HEK293T (cell line): Measurements from ENCODE around the gene CHAC1.
A peak's percentile ranks its signal among the peaks of the same experiment; 100 is the strongest.

Experiments used
- CTCF ChIA-PET: fragments of 350-600 bp; formaldehyde crosslinking; extraction: SDS; loops from one replicate; lab custom pipeline; 2021; ENCODE audit warnings: antibody characterized with exemption, inconsistent platforms; lab: Yijun Ruan, JAX
- POLR2A ChIA-PET: fragments of 350-600 bp; formaldehyde crosslinking; extraction: SDS; loops from one replicate; lab custom pipeline; 2020; ENCODE audit warnings: antibody characterized with exemption, inconsistent platforms; lab: Yijun Ruan, JAX
- DNase-seq: peaks from one replicate; pipeline ENCODE4 v3.0.0; 2012; ENCODE audit warnings: mixed read lengths; ENCODE audit errors: extremely low spot score
- ARNT ChIP-seq: fragments of 450-650 bp; IDR thresholded peaks from 2 replicates; pipeline ENCODE4 v1.6.1; 2017; ENCODE audit warnings: mild to moderate bottlenecking
- BHLHE40 ChIP-seq: fragments of 450-650 bp; IDR thresholded peaks from 2 replicates; pipeline ENCODE4 v1.6.1; 2016; ENCODE audit warnings: mild to moderate bottlenecking, moderate library complexity, borderline replicate concordance
- CTBP1 ChIP-seq: fragments of 450-650 bp; IDR thresholded peaks from 2 replicates; pipeline ENCODE4 v1.6.1; 2016; ENCODE audit warnings: borderline replicate concordance
- ELF4 ChIP-seq: fragments of 450-650 bp; IDR thresholded peaks from 2 replicates; pipeline ENCODE4 v1.6.1; 2017; ENCODE audit warnings: antibody characterized with exemption
- FOXA1 ChIP-seq: fragments of 450-650 bp; IDR thresholded peaks from 2 replicates; pipeline ENCODE4 v1.6.1; 2016; ENCODE audit warnings: mild to moderate bottlenecking
- FOXK2 ChIP-seq: fragments of 450-650 bp; IDR thresholded peaks from 2 replicates; pipeline ENCODE4 v1.6.1; 2016; ENCODE audit warnings: mild to moderate bottlenecking
- FOXM1 ChIP-seq: fragments of 450-650 bp; IDR thresholded peaks from 2 replicates; pipeline ENCODE4 v1.6.1; 2017; ENCODE audit warnings: mild to moderate bottlenecking, borderline replicate concordance
- HDGF ChIP-seq: fragments of 450-650 bp; IDR thresholded peaks from 2 replicates; pipeline ENCODE4 v1.6.1; 2017; ENCODE audit warnings: antibody characterized with exemption, borderline replicate concordance
- L3MBTL2 ChIP-seq: fragments of 450-650 bp; conservative IDR thresholded peaks from 2 replicates; pipeline ENCODE4 v1.6.1; 2016; ENCODE audit warnings: mild to moderate bottlenecking
- LEF1 ChIP-seq: fragments of 450-650 bp; IDR thresholded peaks from 2 replicates; pipeline ENCODE4 v1.6.1; 2017; ENCODE audit warnings: mild to moderate bottlenecking, borderline replicate concordance
- NFRKB ChIP-seq: fragments of 450-650 bp; IDR thresholded peaks from 2 replicates; pipeline ENCODE4 v1.6.1; 2016; ENCODE audit warnings: mild to moderate bottlenecking, moderate library complexity
- SP1 ChIP-seq: fragments of 450-650 bp; IDR thresholded peaks from 2 replicates; pipeline ENCODE4 v1.6.1; 2017
- SUZ12 ChIP-seq: fragments of 450-650 bp; IDR thresholded peaks from 2 replicates; pipeline ENCODE4 v1.6.1; 2016; ENCODE audit warnings: mild to moderate bottlenecking
- TARDBP ChIP-seq: fragments of 450-650 bp; IDR thresholded peaks from 2 replicates; pipeline ENCODE4 v1.6.1; 2016
- ZNF384 ChIP-seq: fragments of 450-650 bp; IDR thresholded peaks from 2 replicates; pipeline ENCODE4 v1.6.1; 2016
- TF ChIP-seq, protein P1 (sequence below): fragments of 450-650 bp; IDR thresholded peaks from 2 replicates; pipeline ENCODE4 v1.6.1; 2016

CHAC1 gene

GRCh38 chr15:40930430-40931299, 22.6 kb upstream of the CHAC1 start:
- ChIA-PET POLR2A (interaction anchor here (1.4 to 3.6 kb wide), 4 partner anchors 11 to 37 kb away, joined by 3 to 32 read pairs (median 14); partner anchors contain the start of gene CHAC1), CTCF (interaction anchor here (0.7 to 2.1 kb wide), 8 partner anchors 9 to 112 kb away, joined by 3 to 22 read pairs (median 4); partner anchors contain the start of gene CHAC1)
- DNase-seq: peak; percentile 45
- TF ChIP-seq FOXK2 (no peak), L3MBTL2 (peak; percentile 65), CTBP1 (0 out of 2 replicates have a peak, but pooled peaks have one; percentile 18)

- TF ChIP-seq HDGF (no peak), CTBP1 (no peak), SP1 (no peak), ELF4 (no peak), LEF1 (no peak), BHLHE40 (no peak), SUZ12 (no peak)
- TF ChIP-seq, protein P1, sequence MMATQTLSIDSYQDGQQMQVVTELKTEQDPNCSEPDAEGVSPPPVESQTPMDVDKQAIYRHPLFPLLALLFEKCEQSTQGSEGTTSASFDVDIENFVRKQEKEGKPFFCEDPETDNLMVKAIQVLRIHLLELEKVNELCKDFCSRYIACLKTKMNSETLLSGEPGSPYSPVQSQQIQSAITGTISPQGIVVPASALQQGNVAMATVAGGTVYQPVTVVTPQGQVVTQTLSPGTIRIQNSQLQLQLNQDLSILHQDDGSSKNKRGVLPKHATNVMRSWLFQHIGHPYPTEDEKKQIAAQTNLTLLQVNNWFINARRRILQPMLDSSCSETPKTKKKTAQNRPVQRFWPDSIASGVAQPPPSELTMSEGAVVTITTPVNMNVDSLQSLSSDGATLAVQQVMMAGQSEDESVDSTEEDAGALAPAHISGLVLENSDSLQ: no peak
- DNase-seq: no peak
- POLR2A ChIA-PET: interaction anchor here (0.9 to 3.6 kb wide), 4 partner anchors 10 to 36 kb away, joined by 3 to 32 read pairs (median 14); partner anchors contain the start of gene CHAC1
- CTCF ChIA-PET: interaction anchor here (1.2 to 2.1 kb wide), 5 partner anchors 10 to 28 kb away, joined by 4 to 22 read pairs (median 5); partner anchors contain the start of gene CHAC1
Observed at GRCh38 chr15:40931300-40932142, 21.8 kb upstream of the CHAC1 start.

DNA sequence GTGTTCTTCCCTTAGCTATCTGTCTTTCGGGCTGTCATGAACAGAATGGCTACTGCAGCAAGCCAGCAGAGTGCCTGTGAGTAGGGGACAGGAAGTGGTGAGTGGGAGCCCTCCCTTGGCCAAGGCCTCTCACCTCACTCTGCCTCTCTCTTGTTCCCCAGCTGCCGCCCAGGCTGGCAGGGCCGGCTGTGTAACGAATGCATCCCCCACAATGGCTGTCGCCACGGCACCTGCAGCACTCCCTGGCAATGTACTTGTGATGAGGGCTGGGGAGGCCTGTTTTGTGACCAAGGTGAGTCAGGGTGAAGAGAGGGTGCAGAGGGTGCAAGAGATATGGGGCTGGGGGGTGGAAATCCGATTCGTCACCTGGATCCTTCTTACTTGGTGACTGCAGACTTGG, 21.1 kb upstream of the CHAC1 start:
- TF ChIP-seq SP1 (no peak), ZNF384 (no peak), L3MBTL2 (no peak), FOXM1 (no peak), BHLHE40 (no peak), LEF1 (no peak), TARDBP (no peak)
- no peak for DNase-seq
- ChIA-PET CTCF (interaction anchor here (2.1 kb wide), 1 partner anchor 9 kb away, joined by 22 read pairs; no protein-coding TSS in a partner anchor), POLR2A (interaction anchor here (0.9 to 3.6 kb wide), 4 partner anchors 9 to 35 kb away, joined by 3 to 32 read pairs (median 14); partner anchors contain the start of gene CHAC1)

DNA sequence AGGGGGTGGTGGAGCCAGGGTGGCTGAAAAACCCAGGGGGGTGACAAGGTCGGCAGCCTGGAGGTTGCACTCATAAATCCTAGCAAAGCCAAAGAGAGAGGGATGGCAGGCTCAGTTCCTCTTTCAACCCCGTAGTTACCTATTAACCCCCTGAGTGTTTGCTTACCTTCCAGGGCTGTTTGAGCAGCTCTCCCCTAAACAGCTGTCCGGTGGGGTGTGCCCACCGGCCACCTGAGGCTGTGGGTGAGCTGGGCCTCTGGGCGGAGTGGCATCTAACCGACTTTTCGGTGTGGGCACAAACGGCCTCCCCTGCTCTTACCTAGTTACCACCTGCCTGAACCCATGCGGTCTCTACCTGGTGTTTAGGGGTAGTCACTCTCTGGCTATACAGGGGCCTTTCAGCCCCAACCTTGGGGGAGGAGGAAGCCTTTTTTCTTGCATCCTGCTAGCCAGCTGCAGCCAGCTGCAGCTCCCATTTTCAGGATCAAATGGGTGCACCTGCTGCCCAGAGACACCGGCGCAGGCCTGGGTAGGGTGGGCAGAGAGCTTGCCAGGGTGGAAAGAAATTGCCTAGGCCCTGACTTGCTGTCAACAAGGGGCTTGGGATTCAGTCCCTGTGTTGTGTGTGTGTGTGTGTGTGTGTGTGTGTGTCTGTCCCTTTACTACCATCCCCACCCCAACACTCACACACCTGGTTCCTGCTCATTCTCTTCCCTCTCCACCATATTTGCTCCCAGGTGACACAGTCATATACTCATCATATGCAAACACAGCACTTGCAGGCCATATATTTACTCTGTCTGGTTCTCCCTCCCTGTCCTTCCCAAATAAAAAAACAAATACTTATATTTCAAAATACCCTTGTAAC, 20.4 kb upstream of the CHAC1 start:
- CTCF ChIA-PET: no interaction called here
- TF ChIP-seq LEF1: no peak
- no peak for TF ChIP-seq NFRKB
- TF ChIP-seq TARDBP: no peak
- TF ChIP-seq HDGF: no peak
- no peak for TF ChIP-seq SUZ12
- POLR2A ChIA-PET: interaction anchor here (3.0 to 3.6 kb wide), 2 partner anchors 9 to 21 kb away, joined by 24 to 32 read pairs; partner anchors contain the start of gene CHAC1
- DNase-seq: no peak

DNA sequence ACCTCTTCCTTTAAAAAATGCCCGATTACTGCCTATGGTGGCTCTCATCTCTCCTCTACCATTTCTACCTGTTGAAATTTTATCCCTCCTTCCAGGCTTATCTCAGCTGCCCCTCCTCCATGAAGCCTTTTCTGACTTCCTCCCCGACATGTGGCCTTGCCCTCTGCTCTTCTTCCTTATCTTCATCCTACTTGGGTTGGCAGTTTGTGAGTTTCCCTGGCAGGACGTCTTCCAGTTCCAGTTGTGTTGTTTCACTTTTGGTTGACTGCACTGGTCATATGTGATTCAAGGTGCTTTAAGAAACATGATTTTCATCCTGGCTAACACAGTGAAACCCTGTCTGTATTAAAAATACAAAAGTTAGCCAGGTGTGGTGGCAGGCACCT, 19.8 kb upstream of the CHAC1 start:
- ChIA-PET POLR2A (no interaction called here), CTCF (no interaction called here)
- no peak for DNase-seq
- TF ChIP-seq, protein P1: no peak
- TF ChIP-seq SUZ12: no peak
- TF ChIP-seq ELF4: no peak
- no peak for TF ChIP-seq FOXK2
- TF ChIP-seq TARDBP: no peak
- no peak for TF ChIP-seq NFRKB
- TF ChIP-seq FOXM1: no peak
- no peak for TF ChIP-seq SP1

DNA sequence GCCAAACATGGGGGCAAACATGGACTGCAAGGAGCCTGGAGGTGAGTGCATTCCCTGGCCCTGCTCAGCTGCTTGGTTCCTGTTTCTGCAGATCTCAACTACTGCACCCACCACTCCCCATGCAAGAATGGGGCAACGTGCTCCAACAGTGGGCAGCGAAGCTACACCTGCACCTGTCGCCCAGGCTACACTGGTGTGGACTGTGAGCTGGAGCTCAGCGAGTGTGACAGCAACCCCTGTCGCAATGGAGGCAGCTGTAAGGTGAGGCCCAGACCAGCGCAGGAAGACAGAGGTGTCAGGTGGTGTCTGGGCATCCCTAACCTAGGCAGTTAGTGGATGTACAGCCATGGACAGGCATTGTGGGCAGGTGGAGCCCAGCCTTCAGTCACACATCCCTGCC, 18.8 kb upstream of the CHAC1 start:
- POLR2A ChIA-PET: interaction anchor here (1.4 kb wide), 1 partner anchor 19 kb away, joined by 5 read pairs; the partner anchor contains the start of gene CHAC1
- TF ChIP-seq FOXK2 (no peak), SUZ12 (no peak), FOXA1 (no peak), CTBP1 (no peak), FOXM1 (no peak), LEF1 (no peak), NFRKB (no peak), TARDBP (no peak), ELF4 (no peak), ZNF384 (no peak), SP1 (no peak), BHLHE40 (no peak), HDGF (no peak), ARNT (no peak), L3MBTL2 (no peak)
- TF ChIP-seq, protein P1: no peak
- CTCF ChIA-PET: no interaction called here
- DNase-seq: no peak
